Measurements from ENCODE around the gene DSC1.

Gene DSC1

DNA sequence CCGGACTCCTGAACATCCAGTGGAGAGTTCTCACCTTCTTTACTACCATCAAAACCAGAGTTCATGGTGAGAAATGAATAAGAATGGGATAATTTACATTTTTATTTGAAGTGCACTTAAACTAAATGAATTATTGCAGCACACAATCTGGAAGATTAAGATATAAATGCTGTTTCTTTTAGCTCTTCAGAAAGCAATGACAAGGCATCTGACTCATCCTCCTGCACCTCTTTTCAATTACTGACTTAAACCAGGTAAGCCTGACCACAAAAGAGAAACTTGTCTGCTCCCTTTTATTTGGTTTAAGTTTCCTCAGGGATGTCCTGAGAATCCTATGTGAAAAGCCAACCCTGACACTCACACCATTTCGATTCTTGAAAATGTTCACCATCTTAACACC is 59.7 kb downstream of the DSC1 start:
- DNase-seq, result no peak

DNA sequence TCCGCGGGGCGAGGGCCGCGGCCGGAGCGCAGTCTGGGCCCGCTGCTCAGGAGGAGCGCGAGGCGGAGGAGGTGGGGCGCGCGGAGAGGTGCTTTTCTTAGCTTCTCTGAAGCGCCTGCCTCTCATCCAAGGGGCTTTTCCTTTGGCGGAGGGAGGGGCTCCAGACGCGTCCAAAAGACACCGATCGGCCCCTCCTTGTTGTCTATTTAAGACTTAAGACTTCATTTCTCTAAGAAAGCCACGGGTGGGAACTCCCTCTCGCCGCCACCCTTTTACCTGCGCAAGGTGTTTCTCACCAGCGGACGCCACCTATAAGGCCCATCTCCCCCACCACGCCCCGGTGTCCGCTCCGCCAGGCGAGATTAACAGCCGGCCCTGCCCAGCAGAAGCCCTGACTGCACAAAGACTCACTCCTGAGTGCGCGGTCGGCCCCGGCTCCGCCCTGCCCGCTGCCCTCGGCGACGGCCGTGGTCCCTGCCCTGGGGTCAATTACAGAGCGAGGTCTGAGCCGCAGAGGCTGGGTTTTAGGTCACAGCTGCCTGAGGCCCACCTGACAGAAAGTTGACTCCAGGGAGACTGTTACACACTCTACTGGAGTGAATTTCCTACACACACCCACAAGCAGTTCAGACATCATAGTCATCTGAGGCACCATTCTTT is 60.5 kb downstream of the DSC1 start, which contains the start of gene DSC2:
TSS of gene DSC2 (minus strand) at position 397 of the 660 bp plus-strand sequence. CDS start 450 bp downstream, outside the sequence.
- no peak for DNase-seq

DNA sequence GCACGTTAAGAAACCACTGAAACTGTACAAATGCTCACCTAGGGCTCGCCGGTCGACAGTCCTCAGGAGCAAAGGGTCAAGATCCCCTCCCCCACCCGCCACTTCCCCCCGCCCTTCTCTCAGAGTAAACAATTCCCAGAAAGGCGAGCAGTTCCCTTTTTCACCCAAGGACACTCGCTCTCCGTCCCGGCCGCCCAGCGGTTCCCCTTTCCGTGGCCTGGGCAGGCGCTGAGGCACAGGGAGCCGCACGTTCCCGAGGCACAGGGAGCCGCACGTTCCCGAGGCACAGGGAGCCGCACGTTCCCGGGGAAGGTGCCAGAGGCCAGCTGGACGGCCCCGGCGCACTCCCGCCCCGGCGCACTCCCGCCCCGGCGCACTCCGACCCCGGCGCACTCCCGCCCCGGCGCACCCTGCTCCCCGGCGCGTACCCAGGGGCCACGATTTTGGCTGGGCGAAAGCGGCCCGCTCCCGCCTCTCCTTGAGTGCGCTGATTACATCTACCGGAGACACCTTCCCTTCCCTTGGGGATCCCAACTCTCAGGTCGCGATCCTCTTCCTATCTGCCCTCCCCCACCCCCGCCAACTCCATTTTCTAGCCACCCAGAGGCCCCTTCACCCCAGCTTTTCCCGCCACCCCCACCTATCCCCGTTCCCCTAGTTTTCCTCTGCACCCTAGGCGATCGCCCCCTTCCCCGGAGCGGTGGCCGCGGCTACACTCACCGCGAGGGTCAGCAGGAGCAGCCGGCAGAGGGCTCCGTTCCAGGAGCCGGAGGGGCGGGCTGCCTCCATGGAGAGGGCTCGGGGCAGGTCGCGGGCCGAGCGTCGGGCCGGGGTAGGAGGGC is 61.3 kb downstream of the DSC1 start:
- no peak for DNase-seq

DNA sequence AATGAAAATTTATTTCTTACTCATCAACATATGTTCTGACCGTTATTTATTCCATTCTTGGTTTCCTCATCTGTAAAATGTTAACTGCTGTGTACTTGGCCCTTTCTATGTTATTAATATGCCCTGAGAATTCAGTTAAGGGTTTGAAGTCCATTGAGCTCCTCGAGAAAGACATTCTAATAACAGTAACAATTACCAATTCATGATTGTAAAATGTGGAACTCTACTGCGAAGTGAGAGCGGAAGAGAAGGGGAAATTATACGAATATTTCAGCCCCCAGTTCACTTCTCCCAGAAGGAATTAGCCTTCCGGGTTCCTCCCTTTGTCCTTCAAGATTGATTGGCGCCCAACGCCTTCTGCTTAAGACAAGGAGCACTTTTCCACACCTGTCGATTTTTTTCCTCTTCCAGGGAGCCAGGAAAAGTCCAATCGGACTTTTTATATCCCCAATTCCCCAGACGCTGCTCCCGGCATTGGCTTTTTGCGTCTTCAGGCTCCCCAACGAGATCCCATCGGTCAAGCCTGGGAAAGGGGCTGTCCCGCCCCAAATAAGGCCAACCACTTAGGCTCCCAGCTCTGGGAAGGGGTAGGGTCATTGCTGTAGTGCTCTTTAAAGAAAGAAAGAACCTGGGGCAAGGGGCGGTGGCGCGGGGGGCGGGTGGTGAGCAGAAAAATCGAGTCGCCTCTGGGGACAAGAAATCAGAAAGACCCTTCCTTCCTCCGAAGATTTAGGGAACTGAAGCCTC is 62.0 kb downstream of the DSC1 start:
- DNase-seq, result no peak

DNA sequence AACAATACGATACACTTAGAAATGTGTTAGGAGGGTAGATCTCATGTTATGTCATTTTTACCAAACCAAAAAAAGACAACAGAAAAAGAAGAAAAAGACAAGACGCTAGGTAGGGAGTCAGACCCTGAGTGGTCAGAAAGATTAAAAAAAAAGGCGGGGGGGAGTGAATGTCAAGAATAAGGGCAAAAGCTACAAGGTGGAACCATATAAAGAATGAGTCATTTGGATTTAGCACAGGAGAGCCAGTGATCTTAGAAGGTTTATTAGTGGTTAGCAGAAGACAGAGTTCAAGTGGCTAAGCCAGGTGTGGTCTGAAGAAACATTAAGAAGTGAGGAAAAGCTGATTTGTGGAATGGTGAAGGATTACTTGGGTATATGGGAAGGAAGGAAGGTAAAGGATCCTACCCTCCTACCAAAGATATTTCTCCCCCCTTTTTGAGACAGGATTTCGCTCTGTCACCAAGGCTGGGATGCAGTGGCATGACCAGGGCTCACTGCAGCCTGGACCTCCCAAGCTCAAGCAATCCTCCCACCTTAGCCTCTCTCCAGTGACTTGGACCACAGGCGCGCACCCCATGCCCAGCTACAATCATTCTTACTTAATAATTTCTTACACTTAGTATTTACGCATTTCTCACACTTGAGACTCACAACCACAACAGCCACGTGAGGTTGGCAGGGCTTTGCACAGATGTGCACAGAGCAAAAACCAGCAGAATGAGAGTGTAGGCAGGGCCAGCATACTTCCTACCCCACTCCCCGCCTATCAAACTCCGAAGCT is 63.0 kb downstream of the DSC1 start:
- DNase-seq, result no peak

DNA sequence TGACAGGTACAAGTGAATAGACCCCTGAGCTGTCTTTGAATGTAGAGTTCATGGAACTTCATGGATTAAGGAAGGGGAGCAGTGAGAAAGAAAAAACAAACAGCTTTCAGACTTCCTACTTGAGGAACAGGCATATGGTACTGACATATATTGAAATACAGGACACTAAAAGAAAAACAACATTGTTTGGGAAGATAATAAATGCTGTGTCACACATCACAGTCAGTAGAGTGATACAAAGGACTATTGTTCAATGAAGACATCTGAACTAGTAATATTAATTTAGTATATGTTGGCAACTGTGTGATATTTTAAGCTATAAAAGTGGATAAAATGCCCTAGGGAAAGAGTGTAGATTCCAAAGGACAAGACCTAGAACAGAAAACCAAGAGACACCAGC is 63.8 kb downstream of the DSC1 start:
- no peak for DNase-seq

DNA sequence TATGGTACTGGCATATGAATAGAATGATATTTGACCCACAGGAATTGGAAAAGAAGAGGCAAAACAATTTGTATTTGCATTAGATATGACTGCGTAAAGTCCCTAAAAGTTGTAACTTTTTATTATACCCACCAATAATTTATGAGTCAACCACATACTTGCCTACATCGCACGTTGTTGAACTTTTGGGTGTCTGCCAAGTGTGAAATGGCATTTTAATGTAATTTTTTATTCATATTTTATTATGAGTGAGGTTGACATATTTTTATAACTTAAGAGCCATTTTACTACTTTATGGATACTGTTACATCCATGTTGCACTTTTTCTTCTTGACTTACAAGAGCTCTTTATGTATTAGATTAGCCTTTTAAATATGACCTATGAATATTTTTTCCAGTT is 65.0 kb downstream of the DSC1 start:
- no peak for DNase-seq

DNA sequence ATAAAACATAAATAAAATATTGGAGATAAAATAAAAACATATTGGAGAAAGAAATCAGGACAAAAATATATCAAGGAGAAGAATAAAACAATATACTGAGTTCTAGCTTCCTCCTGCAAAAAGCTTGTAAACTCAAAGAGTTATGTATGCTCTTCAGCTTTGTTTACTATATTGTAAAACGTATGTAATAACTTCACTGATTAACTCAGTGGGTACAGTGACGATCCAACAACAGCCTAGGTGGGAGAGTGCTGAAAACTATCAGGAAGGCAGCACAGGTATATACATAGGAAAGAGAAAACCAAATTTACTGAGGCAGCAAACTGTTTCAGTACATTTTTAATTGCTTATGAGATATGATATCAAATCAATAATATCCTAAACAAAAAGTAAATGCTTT is 68.8 kb downstream of the DSC1 start:
- DNase-seq, result no peak

DNA sequence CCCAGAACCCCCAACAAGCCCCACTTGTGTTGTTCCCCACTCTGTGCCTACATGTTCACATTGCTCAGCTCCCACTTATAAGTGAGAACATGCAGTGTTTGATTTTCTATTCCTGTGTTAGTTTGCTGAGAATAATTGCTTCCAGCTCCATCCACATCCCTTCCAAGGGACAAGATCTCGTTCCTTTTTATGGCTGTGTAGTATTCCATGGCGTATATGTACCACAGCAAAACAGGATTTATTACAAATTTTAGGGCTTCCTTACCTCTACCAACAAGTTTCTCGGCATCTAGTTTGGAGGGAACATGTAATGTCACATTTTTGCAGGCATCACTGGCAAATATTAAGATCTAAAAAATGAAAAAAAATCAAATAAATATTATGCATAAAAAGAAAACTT is 69.4 kb downstream of the DSC1 start:
- no peak for DNase-seq

DNA sequence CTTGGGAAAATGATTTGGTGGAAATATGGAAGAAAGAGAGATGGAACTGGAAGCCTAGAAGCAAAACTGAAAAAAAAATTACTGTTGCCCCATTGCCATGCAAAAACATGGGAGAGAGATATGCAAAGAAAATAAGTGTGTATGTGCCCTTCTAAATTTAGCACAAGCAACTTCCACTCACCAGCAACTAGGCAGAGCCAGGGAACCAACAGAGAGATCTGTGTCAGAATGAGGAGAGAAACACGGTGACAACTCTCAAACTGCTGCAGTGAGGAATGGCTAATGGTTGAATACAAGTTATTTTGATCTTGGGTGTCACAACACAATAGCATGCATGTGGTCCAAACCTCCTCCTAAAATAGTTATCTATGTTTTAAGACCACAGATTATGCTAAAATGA is 71.3 kb downstream of the DSC1 start:
- DNase-seq, result no peak

DNA sequence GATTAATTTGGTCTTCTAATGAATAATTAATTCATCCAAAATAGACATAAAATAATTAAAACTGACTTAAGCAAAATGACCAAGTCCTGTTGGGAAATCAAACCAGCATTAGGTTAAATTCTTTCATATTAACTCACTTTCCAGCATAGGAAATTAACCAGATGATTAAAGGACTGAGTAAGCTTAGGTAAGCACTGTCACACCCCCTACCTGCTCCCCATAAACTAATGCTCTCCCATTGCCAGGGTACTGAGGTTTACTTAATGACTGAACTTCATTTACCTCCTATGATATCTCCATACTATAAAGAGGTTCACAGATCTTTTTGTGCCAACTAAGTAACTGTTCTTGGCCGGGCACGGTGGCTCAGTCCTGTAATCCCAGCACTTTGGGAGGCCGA is 74.1 kb downstream of the DSC1 start:
- DNase-seq, result no peak

DNA sequence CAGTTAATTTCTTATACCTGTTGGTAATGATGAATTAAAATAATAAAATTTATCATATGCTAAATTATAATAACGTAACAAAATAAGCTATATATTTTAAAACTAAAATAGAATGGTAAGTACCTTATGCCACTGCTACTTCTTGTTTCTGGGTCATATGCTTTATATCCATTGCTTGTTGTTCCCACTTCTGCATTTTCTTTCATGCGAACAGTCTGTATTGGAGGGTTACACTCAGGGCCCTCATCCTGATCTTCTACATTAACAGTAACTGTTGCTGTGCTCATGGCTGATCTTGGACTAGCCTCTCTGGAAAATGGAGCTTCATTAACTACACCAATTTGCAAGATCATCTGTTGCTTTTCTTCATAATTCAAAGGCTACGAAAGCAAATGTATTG is 82.7 kb downstream of the DSC1 start:
- DNase-seq, result no peak
